Activated naive CD4-positive, alpha-beta T cell treated with anti-CD3 and anti-CD28 coated beads, Interleukin-2, amount 50 U/mL, for 24 hours (primary cell): ENCODE measurements around the gene STARD10.
A peak's percentile ranks its signal among the peaks of the same experiment; 100 is the strongest.
"Not testable (repeated sequence)": the region's sequence is repeated elsewhere in the genome, so short reads cannot be mapped to it uniquely, and the experiment has no call there.

Experiments
- H3K27ac Mint-ChIP-seq: one replicate; pipeline ENCODE4 v1.8.0; 2021; ENCODE audit warnings: mild to moderate bottlenecking, mixed read lengths
- H3K27me3 Mint-ChIP-seq: one replicate; pipeline ENCODE4 v1.8.0; 2021; ENCODE audit warnings: mixed read lengths
- H3K36me3 Mint-ChIP-seq: one replicate; pipeline ENCODE4 v1.8.0; 2021; ENCODE audit warnings: mixed read lengths
- H3K4me1 Mint-ChIP-seq: one replicate; pipeline ENCODE4 v1.8.0; 2021; ENCODE audit warnings: mixed read lengths
- H3K4me3 Mint-ChIP-seq: one replicate; pipeline ENCODE4 v1.8.0; 2021; ENCODE audit warnings: mild to moderate bottlenecking, mixed read lengths
- H3K9me3 Mint-ChIP-seq: one replicate; pipeline ENCODE4 v1.8.0; 2021; ENCODE audit warnings: mixed read lengths

STARD10 gene

DNA sequence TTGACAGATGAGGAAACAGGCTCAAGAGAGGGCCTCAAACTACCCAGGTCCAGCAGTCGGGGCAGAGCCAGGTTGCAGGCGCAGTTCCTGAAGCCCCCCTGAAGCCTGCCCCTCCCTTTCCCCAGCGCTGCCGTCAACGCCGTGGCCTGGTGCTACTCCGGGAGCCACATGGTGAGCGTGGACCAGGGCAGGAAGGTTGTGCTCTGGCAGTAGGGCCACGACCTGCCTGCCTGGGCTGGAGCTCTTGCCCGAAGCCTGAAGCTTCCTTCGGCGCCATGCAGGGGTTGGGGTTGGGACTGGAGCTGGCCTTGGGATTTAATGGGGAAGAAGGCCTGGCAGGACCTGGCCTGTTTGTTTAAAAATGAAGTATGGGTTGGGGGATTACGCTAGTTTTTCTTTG is 35.3 kb upstream of the STARD10 start:
- peaks cover 17% of the 10 kb centered on the region for H3K4me1 Mint-ChIP-seq
- H3K4me3 Mint-ChIP-seq: no peak overlapping the region
- H3K9me3 Mint-ChIP-seq: no peaks in the 10 kb centered on the region
- H3K27ac Mint-ChIP-seq: peak overlapping the region; percentile 72
- no peaks in the 10 kb centered on the region for H3K36me3 Mint-ChIP-seq
- no peaks in the 10 kb centered on the region for H3K27me3 Mint-ChIP-seq

DNA sequence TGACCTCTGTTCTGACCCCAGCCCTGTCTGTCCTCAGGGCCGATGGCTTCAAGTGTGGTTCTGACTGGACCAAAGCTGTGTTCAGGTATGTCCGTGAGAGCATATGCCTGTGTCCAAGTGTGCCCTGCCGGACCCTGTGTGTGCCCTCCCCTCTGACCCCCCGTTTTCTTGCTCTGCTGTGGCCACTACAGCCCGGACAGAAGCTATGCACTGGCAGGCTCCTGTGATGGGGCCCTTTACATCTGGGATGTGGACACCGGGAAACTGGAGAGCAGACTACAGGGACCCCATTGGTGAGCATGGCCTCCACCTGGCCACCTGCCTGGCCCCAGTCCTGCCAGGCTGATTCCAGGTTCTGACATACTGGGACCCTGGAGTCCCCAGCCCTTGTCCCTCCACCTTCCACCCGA is 34.9 kb upstream of the STARD10 start:
- Mint-ChIP-seq H3K27ac (peak overlapping the region; percentile 8), H3K4me3 (no peak overlapping the region), H3K9me3 (no peaks in the 10 kb centered on the region), H3K36me3 (no peaks in the 10 kb centered on the region), H3K27me3 (no peaks in the 10 kb centered on the region), H3K4me1 (peaks cover 17% of the 10 kb centered on the region)

DNA sequence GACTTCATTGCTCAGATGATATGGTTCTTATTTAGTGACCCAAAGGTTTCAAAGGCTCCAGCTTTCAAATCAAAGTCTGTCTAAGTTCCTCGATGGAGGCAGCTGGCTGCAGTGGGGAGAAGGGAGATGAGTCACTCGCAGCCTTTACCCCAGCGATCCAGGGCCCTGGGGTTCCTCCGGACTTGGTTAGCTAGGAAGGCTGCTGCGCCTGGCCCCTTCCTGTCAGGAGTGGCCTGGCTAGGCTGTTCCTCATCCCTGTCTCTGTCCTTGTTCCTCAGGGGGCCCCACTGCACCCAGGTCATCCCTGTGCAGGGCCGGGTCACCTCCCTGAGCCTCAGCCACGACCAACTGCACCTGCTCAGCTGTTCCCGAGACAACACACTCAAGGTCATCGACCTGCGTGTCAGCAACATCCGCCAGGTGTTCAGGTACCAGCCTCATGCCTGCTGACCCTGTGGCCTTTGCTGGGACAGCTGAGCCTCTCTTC is 34.3 kb upstream of the STARD10 start:
- Mint-ChIP-seq H3K27me3 (no peaks in the 10 kb centered on the region), H3K4me1 (peaks cover 17% of the 10 kb centered on the region), H3K9me3 (no peaks in the 10 kb centered on the region), H3K36me3 (peaks cover 2% of the 10 kb centered on the region), H3K27ac (peak overlapping the region; percentile 69), H3K4me3 (no peak overlapping the region)

DNA sequence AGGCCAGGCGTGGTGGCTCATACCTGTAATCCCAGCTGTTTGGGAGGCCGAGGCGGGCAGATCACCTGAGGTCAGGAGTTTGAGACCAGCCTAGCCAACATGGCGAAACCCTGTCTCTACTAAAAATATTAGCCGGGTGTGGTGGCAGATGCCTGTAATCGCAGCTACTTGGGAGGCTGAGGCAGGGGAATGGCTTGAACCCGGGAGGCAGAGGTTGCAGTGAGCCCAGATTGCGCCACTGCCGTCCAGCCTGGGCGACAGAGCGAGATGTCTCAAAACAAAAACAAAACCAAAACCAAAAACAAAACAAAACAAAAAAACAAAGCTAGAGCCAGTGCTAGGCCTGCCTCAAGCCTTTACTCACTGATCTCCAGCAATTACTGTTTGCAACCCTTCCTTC is 33.8 kb upstream of the STARD10 start:
- not testable (repeated sequence) for H3K27ac Mint-ChIP-seq, H3K9me3 Mint-ChIP-seq, H3K27me3 Mint-ChIP-seq, H3K36me3 Mint-ChIP-seq, H3K4me3 Mint-ChIP-seq
- H3K4me1 Mint-ChIP-seq: peaks cover 17% of the 10 kb centered on the region

DNA sequence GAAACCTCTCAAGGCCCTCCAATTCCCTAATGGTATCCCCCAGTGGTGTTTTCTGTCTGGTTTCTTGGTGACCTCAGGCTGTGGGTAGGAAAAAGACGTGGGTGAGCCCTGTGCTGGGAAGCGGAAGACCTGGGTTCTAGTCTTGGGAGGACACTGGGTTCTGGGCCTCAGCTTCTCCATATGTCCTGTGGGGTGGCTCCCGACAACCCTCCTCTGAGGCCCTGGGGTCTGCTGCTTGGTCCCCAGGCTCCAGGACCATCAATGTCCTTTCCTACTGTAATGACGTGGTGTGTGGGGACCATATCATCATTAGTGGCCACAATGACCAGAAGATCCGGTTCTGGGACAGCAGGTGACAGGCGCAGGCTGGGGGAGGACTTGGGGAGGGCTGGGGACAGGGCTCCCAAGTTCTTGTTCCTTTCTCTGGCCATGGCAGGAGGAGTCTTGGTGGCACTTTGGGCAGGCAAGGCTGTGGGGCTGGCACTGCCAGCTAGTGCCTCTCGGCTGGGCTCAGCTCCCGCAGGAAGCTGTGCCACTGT is 33.2 kb upstream of the STARD10 start:
- H3K4me1 Mint-ChIP-seq: peaks cover 14% of the 10 kb centered on the region
- H3K4me3 Mint-ChIP-seq: no peak overlapping the region
- H3K27ac Mint-ChIP-seq: no peak overlapping the region
- H3K36me3 Mint-ChIP-seq: peaks cover 2% of the 10 kb centered on the region
- H3K9me3 Mint-ChIP-seq: no peaks in the 10 kb centered on the region
- no peaks in the 10 kb centered on the region for H3K27me3 Mint-ChIP-seq

DNA sequence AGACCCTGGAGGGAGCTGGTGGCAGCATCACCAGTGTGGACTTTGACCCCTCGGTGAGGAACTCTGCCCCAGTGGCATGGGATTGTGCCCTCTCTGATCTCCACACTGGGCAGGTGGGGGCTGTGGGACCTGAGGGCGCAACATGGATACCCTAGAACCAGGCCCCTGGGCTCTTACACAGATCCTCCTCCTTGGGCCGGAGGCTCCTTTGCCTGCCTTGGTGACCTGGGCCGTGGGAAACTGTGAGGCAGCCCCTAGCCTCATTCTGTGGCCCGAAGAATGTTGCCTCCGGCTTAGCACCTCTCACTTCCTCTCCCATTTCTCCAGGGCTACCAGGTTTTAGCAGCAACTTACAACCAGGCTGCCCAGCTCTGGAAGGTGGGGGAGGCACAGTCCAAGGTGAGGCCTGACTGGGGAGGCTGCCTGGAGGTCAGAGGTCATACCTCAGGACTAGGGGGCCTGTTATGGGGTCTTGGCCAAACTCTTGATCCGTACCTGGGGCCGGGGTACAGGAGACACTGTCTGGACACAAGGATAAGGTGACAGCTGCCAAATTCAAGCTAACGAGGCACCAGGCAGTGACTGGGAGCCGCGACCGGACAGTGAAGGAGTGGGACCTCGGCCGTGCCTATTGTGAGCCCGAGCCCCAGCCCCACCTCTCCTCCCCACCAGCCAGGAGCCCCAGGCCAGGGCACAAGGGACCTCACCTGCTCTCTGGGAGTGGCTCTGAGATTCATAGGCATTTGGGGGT is 32.5 kb upstream of the STARD10 start:
- peaks cover 2% of the 10 kb centered on the region for H3K36me3 Mint-ChIP-seq
- no peaks in the 10 kb centered on the region for H3K9me3 Mint-ChIP-seq
- peaks cover 8% of the 10 kb centered on the region for H3K4me1 Mint-ChIP-seq
- H3K4me3 Mint-ChIP-seq: no peak overlapping the region
- no peak overlapping the region for H3K27ac Mint-ChIP-seq
- no peaks in the 10 kb centered on the region for H3K27me3 Mint-ChIP-seq

DNA sequence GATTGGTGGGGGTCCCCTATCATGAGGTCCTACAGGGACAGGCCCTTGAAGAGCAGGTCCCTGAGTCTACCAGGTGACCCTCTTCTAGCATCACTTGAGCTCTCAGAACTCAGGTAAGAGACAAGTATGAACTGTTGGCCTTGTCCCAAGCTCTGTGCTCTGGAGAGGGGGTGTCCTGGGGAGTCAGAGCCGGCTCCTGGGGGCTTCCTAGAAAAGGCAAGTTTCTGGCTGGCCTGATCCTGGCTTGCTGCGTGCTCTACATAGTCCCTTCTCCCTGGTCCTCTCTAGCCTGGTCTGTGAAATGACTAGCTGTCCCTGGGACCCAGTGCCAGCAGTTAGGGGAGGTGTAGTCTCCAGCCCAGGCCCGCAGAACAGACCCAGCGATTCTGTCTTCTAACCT is 31.8 kb upstream of the STARD10 start:
- peaks cover 2% of the 10 kb centered on the region for H3K36me3 Mint-ChIP-seq
- no peaks in the 10 kb centered on the region for H3K27me3 Mint-ChIP-seq
- H3K9me3 Mint-ChIP-seq: no peaks in the 10 kb centered on the region
- H3K27ac Mint-ChIP-seq: peak overlapping the region; percentile 85
- peaks cover 12% of the 10 kb centered on the region for H3K4me1 Mint-ChIP-seq
- H3K4me3 Mint-ChIP-seq: no peak overlapping the region

DNA sequence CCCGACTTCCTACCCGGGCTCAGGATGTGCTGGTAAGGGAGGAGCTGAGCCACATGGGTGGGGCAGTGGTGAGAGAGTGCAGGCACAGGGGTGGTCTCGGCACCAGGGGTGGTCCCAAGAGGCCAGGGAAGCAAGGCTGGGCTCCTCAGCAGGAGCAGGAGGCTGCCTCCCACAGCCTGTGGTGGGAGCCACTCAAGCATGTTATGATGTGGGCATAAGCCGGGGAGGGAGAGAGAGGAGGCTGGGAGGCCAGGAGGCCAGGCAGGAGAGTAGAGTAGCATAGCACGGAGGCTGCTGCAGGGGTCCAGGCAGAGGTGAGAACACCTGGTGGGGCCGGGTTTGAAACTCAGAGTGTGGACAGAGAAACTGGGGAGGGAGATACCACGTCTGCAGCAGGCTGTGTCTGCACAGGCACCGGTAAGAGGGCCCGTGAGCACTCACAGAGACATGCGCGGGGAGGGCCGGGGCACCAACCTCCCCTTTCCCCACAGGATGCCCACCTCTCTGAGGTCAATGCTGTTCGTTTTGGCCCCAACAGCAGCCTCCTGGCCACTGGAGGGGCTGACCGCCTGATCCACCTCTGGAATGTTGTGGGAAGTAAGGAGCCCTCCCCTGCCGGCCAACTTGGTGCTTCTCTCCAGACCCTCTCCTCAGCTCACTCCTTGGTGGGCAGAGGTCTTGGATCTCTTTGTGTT is 31.1 kb upstream of the STARD10 start:
- Mint-ChIP-seq H3K9me3 (no peaks in the 10 kb centered on the region), H3K4me3 (no peak overlapping the region), H3K27ac (peak overlapping the region; percentile 85), H3K4me1 (peaks cover 19% of the 10 kb centered on the region), H3K36me3 (peaks cover 4% of the 10 kb centered on the region), H3K27me3 (no peaks in the 10 kb centered on the region)

DNA sequence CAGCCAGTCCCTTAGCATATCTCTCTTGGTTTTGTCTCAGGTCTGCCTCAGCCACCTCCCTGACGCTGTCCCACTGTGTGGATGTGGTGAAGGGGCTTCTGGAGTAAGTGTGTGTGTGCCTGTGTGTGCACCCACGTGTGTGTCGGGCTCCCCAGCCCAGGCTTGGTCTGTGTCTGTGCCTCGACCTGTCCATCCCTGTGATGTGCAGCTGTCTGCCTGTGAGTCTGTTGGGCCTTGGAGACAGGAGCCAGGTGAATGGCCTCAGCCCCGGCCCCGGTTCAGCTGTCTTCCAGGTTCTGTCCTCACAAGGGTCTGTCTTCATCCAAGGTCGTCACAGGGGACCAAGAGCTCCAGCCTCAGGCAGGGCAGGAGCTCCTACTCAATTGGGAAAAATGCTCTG is 30.2 kb upstream of the STARD10 start:
- H3K36me3 Mint-ChIP-seq: peaks cover 4% of the 10 kb centered on the region
- H3K4me1 Mint-ChIP-seq: peaks cover 19% of the 10 kb centered on the region
- no peaks in the 10 kb centered on the region for H3K27me3 Mint-ChIP-seq
- no peak overlapping the region for H3K4me3 Mint-ChIP-seq
- peak overlapping the region; percentile 55 for H3K27ac Mint-ChIP-seq
- H3K9me3 Mint-ChIP-seq: no peaks in the 10 kb centered on the region

DNA sequence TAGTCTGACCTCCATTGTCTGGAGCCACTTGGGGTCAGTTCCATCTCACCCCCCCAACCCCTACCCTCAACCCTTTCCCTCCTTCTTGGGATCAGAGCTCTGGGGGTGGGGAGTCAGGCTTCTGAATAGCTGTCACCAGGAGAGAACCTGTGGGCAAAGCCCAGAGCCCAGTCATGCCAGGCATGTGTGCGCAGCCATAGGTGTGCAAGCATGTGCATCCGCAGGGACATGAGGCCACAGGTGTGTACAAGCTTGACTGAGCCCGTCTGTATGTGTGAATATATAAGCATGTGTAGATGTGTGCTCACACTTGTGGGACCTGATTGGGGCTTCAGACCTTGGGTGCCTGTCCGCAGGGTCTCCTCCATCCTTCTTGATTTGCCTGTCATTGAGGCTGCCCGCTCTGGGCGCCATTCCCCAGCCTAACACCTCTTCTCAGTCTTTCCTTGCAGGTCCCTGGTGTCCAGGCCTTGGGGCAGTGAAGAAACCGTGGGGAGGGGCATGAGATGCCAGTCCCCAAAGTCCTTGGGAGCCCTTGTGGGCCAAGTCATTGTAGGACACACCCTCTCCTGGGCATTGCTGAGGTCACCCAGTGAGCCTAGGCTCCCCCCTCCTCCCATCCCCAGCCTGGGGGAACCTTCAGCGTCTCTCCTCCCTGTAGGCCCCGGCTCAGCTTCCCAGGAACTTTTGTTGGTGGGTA is 29.4 kb upstream of the STARD10 start:
- Mint-ChIP-seq H3K9me3 (no peaks in the 10 kb centered on the region), H3K36me3 (peaks cover 8% of the 10 kb centered on the region), H3K4me1 (peaks cover 21% of the 10 kb centered on the region), H3K27ac (peak overlapping the region; percentile 76), H3K4me3 (peak overlapping the region; percentile 49), H3K27me3 (no peaks in the 10 kb centered on the region)

DNA sequence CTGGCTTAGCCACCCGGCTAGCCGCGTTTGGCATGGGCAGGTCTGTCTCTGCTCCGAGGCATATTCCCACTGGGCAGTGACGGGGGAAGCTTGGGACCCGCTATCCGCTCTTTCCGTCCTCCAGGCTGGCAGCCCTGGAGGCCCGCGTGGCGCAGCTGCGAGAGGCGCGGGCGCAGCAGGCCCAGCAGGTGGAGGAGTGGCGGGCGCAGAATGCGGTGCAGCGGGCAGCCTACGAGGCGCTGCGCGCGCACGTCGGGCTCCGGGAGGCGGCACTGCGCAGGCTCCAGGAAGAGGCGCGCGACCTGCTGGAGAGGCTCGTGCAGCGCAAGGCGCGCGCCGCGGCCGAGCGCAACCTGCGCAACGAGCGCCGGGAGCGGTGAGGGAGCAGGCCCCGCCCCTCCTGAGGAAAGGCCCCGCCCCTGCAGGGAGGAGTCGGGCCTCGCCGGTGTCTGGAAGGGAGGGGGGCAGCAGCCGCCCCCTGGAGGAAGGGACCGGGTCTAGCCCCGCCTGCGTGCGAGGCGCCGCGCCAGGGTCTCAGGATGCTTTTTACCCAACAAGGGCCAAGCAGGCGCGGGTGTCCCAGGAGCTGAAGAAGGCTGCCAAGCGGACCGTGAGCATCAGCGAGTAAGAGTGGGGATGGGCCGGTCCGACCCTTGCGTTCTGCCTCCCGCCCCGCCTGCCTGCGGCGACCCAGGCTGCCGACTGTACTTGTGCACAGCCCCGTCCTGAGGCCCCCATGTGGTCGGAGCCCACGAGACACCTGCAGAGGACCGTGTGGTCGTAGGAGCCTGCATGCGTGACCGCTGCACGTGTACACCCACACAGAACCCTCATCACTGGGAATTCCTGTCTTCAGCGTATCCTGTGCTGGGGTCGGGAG is 28.3 kb upstream of the STARD10 start:
- Mint-ChIP-seq H3K9me3 (no peaks in the 10 kb centered on the region), H3K27ac (peak overlapping the region; percentile 23), H3K4me3 (peak overlapping the region; percentile 72), H3K36me3 (peaks cover 14% of the 10 kb centered on the region), H3K4me1 (peaks cover 24% of the 10 kb centered on the region), H3K27me3 (no peaks in the 10 kb centered on the region)

DNA sequence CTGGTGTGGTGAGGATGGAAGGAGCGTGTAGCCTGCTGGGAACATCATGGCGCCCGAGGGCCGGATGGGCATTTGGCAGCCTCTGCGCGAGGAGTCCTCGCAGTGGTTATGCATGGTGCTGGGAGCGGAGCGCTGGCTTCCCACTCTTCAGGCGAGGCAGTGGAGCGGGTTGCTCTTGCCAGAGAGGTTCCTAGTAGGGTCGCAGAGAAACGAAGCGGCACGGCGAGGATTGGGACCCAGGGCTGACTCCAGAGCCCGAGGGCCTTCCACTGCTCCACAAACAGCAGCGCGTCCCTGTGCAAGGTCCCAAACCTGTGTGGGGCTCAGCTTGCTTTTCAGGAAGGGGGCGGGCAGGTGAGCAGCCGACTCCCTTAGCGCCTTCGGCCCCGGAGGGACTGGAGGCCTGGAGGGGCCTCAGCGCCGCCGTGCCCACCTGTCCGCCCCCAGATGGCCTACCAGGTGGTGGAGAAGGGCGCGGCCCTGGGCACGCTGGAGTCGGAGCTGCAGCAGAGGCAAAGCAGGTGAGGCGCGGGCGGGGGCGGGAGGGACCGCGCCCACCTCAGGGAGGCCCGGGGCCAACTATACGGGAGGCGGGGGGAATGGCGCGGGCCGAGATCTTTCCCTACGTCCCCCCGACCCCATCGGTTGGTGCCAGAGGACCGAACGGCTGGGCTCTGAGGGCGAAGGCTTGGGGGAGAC is 27.5 kb upstream of the STARD10 start:
- Mint-ChIP-seq H3K4me3 (peak overlapping the region; percentile 59), H3K36me3 (peaks cover 14% of the 10 kb centered on the region), H3K27ac (peak overlapping the region; percentile 25)

DNA sequence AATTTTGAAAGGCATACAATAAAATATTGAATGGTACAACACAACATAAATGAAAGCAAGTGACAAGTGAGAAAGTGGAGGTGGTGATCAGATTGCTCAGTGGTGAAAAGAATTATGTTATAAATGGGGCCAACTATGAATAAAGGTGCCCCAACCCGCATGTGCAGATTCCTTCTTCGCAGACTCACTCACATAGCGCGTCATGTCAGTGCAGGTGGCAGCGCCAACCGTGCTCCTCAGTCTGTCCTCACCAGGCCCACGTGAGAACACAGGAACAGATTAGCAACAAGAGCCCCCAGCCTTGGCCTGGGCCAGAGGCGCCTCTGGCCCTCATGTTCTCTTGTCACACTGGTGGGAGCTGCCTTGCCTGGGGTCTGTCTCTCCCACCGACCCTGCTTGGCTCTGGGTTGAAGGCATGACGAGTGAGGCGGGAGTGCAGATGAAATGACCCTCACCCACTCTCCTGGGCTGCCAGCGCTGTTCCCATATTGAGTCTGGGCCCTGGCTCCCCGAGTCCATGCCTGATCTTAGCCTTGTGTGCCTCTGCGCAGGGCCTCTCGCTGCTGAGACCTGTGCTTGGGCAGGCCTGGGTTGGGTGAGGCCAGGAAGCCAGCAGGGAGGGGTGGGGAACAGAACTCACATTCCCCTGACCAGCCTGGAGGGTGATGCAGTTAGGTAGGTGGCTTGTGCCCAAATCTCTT is 26.7 kb upstream of the STARD10 start:
- H3K4me3 Mint-ChIP-seq: peak overlapping the region; percentile 59
- peaks cover 34% of the 10 kb centered on the region for H3K4me1 Mint-ChIP-seq
- H3K27me3 Mint-ChIP-seq: no peaks in the 10 kb centered on the region
- H3K9me3 Mint-ChIP-seq: no peaks in the 10 kb centered on the region
- peak overlapping the region; percentile 79 for H3K27ac Mint-ChIP-seq
- H3K36me3 Mint-ChIP-seq: peaks cover 14% of the 10 kb centered on the region

More for the DNA sequence above, 27.5 kb upstream of the STARD10 start:
- Mint-ChIP-seq H3K27me3 (no peaks in the 10 kb centered on the region), H3K9me3 (no peaks in the 10 kb centered on the region), H3K4me1 (peaks cover 26% of the 10 kb centered on the region)

DNA sequence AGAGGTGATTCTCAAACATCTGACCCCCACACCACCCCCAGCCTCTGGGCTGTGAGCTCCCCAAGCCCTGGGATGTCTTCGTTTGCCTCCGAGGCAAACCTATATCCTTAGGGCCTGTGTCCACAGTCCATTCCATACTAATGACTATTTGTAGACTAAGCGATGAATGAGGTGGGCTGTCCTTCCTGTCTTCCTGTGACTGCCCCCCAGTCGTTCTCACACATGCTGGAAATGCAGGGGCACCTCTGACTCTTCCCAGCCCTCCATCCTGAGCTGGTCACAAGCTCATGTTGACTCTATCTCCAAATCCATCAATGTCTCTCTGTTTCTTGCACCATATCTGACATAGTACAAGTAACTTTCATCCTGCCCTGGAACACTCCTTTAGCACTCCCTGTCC is 25.1 kb upstream of the STARD10 start:
- H3K9me3 Mint-ChIP-seq: no peaks in the 10 kb centered on the region
- peaks cover 37% of the 10 kb centered on the region for H3K4me1 Mint-ChIP-seq
- H3K27ac Mint-ChIP-seq: no peak overlapping the region
- H3K27me3 Mint-ChIP-seq: no peaks in the 10 kb centered on the region
- H3K4me3 Mint-ChIP-seq: no peak overlapping the region
- H3K36me3 Mint-ChIP-seq: peaks cover 14% of the 10 kb centered on the region
